Retina (tissue), 1 donor: ENCODE data around the gene TNFSF13.
A peak's percentile ranks its signal among the peaks of the same experiment; 100 is the strongest.

ENCODE experiments used
- DNase-seq: peaks from one replicate; pipeline ENCODE4 v3.0.0-alpha.2; 2016

Gene TNFSF13, protein sequence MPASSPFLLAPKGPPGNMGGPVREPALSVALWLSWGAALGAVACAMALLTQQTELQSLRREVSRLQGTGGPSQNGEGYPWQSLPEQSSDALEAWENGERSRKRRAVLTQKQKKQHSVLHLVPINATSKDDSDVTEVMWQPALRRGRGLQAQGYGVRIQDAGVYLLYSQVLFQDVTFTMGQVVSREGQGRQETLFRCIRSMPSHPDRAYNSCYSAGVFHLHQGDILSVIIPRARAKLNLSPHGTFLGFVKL

DNA sequence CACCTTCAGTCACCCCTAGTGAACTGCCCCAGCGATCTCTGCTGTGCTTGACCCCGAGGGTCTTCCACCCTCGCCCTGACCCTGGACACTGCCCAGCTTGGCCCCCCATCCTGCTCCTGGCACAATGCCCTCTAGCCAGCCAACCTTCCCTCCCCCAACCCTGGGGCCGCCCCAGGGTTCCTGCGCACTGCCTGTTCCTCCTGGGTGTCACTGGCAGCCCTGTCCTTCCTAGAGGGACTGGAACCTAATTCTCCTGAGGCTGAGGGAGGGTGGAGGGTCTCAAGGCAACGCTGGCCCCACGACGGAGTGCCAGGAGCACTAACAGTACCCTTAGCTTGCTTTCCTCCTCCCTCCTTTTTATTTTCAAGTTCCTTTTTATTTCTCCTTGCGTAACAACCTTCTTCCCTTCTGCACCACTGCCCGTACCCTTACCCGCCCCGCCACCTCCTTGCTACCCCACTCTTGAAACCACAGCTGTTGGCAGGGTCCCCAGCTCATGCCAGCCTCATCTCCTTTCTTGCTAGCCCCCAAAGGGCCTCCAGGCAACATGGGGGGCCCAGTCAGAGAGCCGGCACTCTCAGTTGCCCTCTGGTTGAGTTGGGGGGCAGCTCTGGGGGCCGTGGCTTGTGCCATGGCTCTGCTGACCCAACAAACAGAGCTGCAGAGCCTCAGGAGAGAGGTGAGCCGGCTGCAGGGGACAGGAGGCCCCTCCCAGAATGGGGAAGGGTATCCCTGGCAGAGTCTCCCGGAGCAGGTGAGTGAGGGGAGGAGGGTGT is at the start of gene TNFSF13:
Gene TNFSF13 (plus strand): TSS at position 207 of the 776 bp plus-strand sequence. CDS start 290 bp downstream, at position 497.
- no peak for DNase-seq

DNA sequence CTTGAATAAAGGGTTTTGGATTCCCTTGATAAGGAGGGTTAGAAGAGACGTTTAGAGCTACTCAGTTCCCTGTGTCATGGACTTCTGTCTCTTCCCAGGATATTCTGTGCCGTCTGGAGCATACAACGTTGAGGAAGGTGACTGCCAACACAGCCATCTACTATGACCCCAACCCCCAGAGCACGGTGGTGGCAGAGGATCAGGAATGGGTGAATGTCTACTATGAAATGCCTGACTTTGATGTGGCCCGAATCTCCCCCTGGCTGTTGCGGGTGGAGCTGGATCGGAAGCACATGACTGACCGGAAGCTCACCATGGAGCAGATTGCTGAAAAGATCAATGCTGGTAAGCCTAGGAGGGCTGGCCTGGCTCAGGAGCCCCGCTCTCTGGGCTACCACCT is 49.7 kb upstream of the TNFSF13 start:
- no peak for DNase-seq

DNA sequence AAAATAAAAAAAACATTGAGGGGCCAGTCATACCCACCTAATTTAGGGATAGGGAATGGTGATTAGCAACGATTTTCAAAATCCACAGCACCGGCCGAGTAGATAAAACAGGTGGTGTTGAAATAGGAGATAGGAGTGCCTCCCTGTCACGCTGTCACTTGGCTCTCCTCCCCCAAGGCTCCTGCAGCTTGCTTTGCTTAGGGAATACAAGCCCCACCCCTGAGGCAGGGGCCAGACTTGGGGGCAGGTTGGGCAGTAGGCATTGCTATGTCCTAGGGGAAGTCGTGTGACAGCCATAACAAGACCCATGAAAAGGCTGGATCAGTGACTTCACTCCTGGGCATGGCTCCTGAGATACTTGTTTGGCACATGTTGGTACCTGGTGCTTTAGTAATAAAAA is 48.6 kb upstream of the TNFSF13 start:
- no peak for DNase-seq

DNA sequence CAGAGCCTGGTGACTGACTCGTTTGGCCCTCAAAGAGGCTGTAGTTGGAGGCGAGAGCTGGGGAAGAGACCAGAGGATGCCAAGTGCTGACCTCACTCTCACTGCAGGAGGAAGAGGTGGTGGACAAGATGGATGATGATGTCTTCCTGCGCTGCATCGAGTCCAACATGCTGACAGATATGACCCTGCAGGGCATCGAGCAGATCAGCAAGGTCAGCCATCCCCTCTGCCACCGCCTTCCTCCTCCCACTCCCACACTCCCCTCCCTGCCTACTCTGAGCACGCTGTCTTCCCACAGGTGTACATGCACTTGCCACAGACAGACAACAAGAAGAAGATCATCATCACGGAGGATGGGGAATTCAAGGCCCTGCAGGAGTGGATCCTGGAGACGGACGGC is 47.4 kb upstream of the TNFSF13 start:
- DNase-seq = no peak

DNA sequence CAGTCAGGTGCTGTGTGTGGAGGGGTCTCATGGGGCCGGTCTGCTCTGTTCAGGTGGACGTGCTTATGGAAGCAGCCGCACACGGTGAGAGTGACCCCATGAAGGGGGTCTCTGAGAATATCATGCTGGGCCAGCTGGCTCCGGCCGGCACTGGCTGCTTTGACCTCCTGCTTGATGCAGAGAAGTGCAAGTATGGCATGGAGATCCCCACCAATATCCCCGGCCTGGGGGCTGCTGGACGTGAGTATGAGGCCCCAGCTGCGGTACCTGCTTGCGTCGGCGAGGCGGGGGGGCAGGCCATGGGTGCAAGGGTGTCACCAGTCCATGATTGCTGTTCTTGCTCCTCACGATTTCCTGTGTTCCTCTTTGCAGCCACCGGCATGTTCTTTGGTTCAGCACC is 46.4 kb upstream of the TNFSF13 start:
- no peak for DNase-seq

DNA sequence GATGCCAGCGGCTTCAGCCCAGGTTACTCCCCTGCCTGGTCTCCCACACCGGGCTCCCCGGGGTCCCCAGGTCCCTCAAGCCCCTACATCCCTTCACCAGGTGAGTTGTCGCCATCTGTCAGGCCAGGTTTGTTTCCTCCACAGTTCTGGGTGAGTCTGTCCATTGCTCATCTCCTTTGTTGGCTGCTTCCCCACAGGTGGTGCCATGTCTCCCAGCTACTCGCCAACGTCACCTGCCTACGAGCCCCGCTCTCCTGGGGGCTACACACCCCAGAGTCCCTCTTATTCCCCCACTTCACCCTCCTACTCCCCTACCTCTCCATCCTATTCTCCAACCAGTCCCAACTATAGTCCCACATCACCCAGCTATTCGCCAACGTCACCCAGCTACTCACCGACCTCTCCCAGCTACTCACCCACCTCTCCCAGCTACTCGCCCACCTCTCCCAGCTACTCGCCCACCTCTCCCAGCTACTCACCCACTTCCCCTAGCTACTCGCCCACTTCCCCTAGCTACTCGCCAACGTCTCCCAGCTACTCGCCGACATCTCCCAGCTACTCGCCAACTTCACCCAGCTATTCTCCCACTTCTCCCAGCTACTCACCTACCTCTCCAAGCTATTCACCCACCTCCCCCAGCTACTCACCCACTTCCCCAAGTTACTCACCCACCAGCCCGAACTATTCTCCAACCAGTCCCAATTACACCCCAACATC is 45.6 kb upstream of the TNFSF13 start:
- DNase-seq = no peak

DNA sequence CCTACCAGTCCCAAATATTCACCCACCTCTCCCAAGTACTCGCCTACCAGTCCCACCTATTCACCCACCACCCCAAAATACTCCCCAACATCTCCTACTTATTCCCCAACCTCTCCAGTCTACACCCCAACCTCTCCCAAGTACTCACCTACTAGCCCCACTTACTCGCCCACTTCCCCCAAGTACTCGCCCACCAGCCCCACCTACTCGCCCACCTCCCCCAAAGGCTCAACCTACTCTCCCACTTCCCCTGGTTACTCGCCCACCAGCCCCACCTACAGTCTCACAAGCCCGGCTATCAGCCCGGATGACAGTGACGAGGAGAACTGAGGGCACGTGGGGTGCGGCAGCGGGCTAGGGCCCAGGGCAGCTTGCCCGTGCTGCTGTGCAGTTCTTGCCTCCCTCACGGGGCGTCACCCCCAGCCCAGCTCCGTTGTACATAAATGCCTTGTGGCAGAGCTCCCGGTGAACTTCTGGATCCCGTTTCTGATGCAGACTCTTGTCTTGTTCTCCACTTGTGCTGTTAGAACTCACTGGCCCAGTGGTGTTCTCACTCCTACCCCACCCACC is 44.6 kb upstream of the TNFSF13 start:
- no peak for DNase-seq

DNA sequence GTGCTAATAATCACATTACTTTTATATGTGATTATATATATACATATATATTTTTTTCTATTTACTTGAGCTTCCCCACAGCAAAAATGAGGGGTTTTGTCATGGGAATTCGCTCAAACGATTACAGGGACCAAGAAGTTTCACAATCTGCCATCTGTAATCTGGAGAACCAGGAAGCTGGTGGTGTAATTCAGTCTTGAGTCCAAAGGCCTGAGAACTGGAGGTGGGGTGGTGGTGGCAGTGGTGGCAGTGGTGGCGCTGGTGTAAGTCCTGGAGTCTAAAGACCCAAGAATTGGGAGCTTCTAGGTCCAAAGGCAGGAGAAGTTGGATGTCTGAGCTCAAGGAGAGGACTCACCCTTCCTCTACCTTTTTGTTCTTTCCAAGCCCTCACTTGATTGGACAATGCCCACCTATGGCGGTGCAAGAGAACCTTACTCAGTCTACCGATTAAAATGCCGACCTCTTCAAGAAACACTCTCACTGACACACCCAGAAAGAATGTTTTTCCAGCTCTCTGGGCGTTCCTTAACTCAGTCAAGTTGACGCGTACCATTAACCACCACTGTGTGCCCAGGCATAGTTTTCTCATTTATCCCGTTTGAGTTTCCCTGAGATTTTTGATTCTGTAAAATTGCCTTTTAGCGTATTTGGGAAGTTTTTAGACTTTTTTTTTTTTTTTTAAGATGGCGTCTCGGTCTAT is 42.5 kb upstream of the TNFSF13 start:
- DNase-seq = no peak

DNA sequence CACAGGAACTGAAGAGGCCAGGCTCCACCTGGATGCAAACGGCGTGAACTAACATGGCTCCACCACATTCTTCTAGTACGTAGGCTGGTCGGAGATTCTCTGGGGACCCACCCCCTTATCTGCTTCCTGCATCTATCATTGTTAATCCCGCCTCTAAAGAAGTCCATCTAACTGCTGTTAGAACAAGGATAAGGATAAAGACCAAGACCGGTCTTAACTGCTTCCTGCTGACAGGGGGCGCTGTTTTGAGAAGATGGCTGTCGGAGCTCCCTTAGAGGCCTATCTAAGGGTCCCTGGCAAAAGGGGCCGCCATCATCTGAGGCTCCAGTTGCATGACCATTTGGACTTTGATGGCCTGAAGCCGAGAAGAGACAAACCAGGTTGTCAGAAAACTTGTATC is 35.5 kb upstream of the TNFSF13 start:
- no peak for DNase-seq

DNA sequence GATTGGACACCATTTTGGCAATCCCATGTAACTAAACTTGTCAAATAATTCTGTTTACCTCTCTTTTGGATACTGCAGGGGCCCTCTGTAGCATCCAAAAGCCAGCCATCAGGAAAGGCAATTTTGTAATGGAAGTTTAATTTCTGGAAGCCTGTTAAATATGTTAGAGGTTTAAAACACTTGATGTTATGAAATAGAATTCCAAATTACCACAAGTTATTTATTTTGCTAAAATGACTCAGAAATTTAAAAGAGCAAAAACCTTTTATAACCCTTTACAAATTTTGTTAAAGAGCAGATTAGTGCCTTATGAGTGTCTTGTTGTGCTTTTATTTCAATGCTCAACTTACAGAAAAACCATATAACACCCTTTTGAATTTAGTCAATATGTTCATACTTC is 29.7 kb upstream of the TNFSF13 start:
- no peak for DNase-seq

DNA sequence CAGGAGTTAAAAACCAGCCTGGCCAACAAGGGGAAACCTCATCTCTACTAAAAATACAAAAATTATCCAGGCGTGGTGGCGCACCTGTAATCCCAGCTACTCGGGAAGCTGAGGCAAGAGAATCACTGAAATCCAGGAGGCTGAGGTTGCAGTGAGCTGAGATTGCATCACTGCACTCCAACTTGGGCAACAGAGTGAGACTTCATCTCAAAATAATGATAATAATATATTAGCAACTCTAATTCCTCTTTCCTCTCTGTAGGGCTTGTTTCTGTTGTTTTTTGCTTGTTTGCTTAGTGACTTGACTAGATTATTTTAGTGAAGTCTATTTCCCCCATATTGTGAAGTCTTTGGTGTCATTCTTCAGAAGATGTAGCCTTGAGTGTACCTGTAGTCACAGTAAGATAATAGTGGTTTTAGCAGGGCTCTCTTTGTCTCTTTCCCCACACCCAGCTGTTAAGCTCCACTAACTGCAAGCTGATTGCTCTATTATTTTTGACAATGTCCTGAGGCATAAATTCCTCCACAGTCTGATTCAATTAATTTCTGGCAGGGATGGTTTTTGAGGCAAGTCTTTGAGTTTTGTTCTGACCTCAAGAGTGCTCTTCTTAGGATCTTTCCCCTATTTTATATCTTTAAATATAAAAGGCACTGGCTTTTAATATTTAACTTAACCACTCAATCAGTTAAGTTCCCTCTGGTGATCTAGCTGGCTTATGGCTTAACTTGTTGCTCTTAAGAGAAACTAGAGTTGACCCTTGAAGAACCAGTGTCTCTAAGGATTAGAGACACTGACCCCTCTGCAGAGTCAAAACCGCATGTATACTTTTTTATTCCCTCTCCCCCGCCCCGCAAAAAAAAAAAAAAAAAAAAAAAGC is 28.3 kb upstream of the TNFSF13 start:
- DNase-seq = no peak

DNA sequence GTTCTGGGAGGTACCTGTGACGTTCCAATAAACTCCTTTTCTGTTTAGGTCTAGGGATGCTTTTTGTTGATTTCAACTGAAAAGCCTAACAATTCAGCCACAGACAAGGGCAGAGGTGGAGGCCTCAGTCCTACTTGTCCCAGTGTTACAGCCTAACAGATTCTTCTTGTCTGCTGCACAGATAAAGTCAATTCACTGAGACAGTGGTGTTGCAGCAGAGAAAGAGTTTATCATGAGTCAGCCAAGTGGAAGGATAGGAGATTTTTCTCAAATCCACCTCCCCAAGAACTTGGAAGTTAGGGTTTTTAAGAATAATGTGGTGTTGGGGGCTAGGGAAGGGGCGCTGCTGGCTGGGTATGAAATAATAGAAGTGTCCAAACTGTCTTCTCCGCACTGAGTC is 20.5 kb upstream of the TNFSF13 start:
- DNase-seq = no peak

DNA sequence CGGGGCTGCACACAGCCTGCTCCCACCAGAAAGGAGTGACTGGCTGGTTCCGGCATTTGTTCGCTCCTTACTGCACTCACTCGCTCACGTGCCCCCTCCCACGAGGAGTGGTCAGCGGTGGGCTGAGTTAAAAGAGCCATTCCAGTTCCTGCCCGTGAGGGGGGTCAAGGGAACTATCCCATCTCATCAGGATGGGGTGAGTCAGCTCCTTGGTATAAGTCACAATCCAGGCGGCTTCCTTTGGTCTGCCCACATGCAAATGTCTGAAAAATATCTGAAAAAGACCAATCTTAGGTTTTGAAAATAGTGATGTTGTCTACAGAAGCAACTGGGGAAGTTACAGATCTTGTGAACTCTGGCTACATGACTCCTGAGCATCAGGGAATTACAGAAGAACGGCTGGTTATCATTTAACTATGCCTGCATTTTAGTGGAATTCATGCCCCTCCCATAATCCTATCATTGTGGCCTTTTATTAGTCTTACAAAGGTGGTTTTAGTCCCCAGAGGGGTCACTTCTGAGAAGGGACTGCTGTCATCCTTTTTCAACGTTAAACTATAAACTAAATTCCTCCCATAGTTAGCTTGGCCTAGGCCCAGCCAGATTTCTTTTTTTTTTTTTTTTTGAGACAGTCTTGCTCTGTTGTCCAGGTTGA is 19.5 kb upstream of the TNFSF13 start:
- DNase-seq = no peak

DNA sequence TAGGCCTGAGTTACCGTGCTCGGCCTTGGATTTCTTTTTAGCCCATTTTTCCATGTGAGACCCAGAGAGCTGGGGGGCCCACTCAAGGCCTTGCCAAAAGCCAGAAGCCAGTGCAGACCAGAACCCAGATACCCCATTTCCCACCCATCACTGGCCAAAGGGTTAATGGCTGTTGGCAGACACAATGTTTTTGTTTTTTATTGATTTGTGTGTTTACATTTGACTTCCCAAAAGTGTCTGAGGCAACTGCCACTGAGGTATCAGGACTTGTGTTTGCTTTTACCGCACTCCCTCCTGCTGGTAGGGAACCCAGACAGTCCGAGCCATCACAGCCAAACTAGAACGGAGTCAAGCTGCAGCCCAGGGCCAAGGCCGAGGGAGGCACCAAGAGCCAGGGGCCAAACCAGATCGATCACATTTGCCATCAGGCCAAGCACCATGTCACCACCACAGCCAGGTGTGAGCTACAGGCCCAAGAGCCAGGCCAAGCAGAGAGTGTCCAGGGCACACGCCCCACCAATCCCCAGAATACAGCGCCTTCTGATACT is 17.4 kb upstream of the TNFSF13 start:
- DNase-seq = no peak

DNA sequence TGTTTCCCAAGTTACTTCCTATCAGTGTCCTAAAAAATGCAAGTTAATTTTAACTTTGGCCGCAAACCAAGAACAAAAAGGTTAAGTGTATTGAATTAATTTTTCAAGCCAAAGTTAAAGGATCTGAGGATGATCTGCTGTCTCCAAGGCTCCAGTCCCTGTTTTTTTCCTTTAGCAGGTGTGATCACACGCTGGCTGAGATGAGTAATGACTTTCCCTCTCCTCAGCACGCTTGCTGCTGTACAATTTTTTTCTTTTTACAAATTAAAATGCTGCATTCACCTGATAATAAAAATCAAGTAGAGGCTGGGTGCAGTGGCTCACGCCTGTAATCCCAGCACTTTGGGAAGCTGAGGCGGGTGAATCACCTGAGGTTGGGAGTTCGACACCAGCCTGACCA is 13.6 kb upstream of the TNFSF13 start:
- no peak for DNase-seq

DNA sequence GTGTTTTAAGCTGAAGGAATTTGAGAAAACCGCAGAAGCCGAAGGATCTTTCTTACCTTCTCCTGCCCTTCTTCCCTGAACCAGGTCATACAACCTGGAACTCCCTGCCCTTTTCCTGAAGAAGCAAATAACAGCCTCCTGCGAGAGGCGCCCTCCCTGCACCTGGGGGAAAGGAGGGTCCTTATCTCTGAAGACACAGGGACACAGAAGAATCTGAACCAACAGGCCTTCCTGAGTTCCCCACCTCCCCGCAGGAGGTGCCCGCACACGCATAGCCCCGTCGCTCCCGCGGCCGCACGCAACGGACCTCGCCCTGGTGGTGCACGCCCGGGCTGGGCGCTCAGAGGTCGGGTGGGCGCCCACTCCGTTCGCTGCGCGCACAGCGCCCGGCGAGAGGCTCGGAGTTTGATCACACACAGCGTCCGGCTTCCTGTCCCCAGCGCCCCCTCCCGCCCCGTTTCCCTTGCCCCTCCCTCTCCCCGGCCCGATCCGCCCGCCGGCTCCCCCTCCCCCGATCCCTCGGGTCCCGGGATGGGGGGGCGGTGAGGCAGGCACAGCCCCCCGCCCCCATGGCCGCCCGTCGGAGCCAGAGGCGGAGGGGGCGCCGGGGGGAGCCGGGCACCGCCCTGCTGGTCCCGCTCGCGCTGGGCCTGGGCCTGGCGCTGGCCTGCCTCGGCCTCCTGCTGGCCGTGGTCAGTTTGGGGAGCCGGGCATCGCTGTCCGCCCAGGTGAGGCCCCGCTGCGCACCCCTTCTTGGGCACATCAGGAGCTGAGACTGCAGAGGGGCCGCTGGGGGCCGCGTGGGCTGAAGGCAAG is 9.8 kb upstream of the TNFSF13 start, which contains the start of gene TNFSF12:
Gene TNFSF12 (plus strand): TSS at position 474 of the 816 bp plus-strand sequence. CDS start 96 bp downstream, at position 570.
- DNase-seq = peak; percentile 66

DNA sequence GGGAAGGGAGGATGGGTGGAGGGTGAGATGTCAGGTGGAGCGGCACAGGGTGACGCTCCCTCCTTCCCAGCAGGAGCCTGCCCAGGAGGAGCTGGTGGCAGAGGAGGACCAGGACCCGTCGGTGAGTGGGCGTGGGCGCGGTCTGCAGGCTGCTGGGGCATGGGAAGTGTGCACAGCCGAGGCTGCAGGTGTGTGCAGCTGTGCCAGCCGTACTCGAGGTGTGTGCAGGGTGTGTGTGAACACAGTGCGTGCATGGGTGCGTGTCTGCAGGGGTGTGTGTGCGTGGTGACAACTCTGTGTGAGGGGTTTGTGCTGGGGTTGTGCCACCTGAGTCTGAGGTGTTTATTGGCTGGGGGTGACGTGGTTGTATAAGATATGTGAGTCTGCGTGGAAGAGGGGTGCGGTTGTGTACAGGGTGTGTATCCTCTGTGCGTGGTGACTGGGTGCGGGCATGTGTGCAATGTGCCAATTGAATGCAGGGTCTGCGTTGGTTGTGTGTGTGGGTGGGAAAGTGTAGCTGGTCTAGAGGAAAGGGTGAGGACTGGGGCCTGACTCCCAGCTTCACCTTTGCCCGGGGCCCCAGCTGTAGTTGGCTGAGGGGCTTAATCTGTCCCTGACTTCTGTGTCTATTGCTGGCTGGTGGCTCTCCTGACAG is 9.0 kb upstream of the TNFSF13 start:
- DNase-seq = peak; percentile 57

DNA sequence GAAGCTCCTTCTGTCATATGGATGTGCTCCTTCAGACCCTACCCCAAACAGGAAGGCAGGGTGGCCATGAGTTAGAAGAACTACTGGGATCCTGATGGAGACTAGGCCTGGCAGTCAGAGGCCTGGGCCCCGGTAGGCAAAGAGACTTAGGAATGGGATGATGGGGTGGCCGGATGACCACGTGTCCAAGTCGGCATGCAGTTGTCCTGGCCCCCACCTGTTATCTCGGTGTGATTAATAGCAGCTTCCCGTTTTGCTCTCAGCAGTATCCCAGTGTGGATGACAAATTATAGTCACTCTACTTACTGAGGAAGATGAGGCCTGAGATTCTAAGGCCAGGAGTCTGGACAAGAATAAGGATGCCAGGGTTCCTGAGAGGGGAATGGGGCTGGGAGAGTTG is 8.2 kb upstream of the TNFSF13 start:
- DNase-seq = no peak

DNA sequence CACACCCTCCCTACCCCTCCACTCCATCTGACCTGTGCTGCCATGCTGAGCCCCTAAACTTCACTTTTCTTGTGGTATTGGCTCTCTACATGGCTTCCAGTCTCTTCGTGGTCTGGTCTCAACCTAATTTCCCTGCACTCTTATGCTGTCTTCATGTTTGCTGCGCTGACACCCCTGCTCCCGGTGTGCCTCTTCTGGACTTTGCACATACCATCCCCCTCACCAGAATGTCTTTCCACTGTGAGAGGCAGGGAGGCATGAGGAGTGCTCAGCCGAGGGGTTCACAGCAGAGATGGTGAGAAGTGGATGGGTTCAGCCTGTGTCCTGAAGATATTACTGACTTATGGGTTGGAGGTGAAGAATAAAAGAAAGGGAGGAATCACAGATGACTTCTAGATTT is 7.2 kb upstream of the TNFSF13 start:
- no peak for DNase-seq
